Common myeloid progenitor, CD34-positive (primary cell): ENCODE data around the gene SIRT3.
"Not testable (repeated sequence)": the region's sequence is repeated elsewhere in the genome, so short reads cannot be mapped to it uniquely, and the experiment has no call there.

ENCODE experiments used
- CTCF ChIA-PET: fragments of 350-600 bp; sonication (Branson Sonifier 250); formaldehyde crosslinking; loops from one replicate; lab custom pipeline; 2021; ENCODE audit warnings: antibody characterized with exemption; lab: Charles Lee
- POLR2A ChIA-PET: fragments of 350-600 bp; sonication (Branson Sonifier 250); formaldehyde crosslinking; loops from one replicate; lab custom pipeline; 2021; ENCODE audit warnings: antibody characterized with exemption; lab: Charles Lee
- DNase-seq, 3 donors: peaks; one replicate each; pipeline versions ENCODE4 v3.0.0 to v3.0.0-alpha.2; 2013
- H3K27ac ChIP-seq, 2 experiments: 1 replicate in 1 of 2; 2 replicates in 1 of 2; pipeline ENCODE4 v1.7.0; 2013; ENCODE audit warnings: inconsistent platforms in 2 of 2, low read length in 2 of 2, mild to moderate bottlenecking in 2 of 2, low read depth in 1 of 2, moderate library complexity in 1 of 2; ENCODE audit not compliant: severe bottlenecking in 2 of 2, insufficient read depth in 1 of 2, poor library complexity in 1 of 2
- H3K27me3 ChIP-seq, 5 experiments: replicated peaks in 2 of 5; 1 replicate in 3 of 5; 2 replicates in 2 of 5; pipeline versions ENCODE4 v1.6.1 to v1.7.0; 2013; ENCODE audit warnings: low read length in 4 of 5, mild to moderate bottlenecking in 2 of 5, moderate library complexity in 2 of 5, inconsistent platforms in 1 of 5; ENCODE audit not compliant: insufficient read depth in 5 of 5, control insufficient read depth in 4 of 5
- H3K36me3 ChIP-seq, 4 experiments: 1 replicate in 2 of 4; 2 replicates in 2 of 4; pipeline versions ENCODE4 v1.6.1 to v1.7.0; 2013; ENCODE audit warnings: low read length in 3 of 4, control low read depth in 1 of 4, mild to moderate bottlenecking in 1 of 4; ENCODE audit not compliant: control insufficient read depth in 4 of 4, insufficient read depth in 4 of 4
- H3K4me1 ChIP-seq, 4 experiments: 1 replicate in 3 of 4; 2 replicates in 1 of 4; pipeline versions ENCODE4 v1.6.1 to v1.7.1; 2013; ENCODE audit warnings: low read length in 3 of 4, mild to moderate bottlenecking in 3 of 4, control low read depth in 1 of 4, inconsistent platforms in 1 of 4, moderate library complexity in 1 of 4; ENCODE audit not compliant: control insufficient read depth in 4 of 4, insufficient read depth in 4 of 4; ENCODE audit errors: control extremely low read depth in 1 of 4
- H3K4me3 ChIP-seq, 7 experiments: 1 replicate in 4 of 7; 2 replicates in 3 of 7; pipeline versions ENCODE4 v1.5.1 to v1.7.0; 2013; ENCODE audit warnings: mild to moderate bottlenecking in 7 of 7, low read length in 6 of 7, moderate library complexity in 6 of 7, inconsistent platforms in 2 of 7, low read depth in 2 of 7, control low read depth in 1 of 7; ENCODE audit not compliant: insufficient read depth in 4 of 7, control insufficient read depth in 1 of 7; ENCODE audit errors: extremely low read depth in 1 of 7
- H3K9me3 ChIP-seq, 5 experiments: 1 replicate in 4 of 5; 2 replicates in 1 of 5; pipeline versions ENCODE4 v1.6.1 to v1.7.1; 2013; ENCODE audit warnings: low read length in 4 of 5, mild to moderate bottlenecking in 2 of 5, inconsistent platforms in 1 of 5, low read depth in 1 of 5, moderate library complexity in 1 of 5; ENCODE audit not compliant: control insufficient read depth in 4 of 5, insufficient read depth in 2 of 5; ENCODE audit errors: control extremely low read depth in 1 of 5
- WGBS: methylation state at CpG from one replicate; pipeline ENCODE4 v1.1.5; 2013; ENCODE audit not compliant: insufficient coverage; 5-methylcytosine and 5-hydroxymethylcytosine counted together

Gene SIRT3

GRCh38 chr11:193481-193880 is 42.7 kb downstream of the SIRT3 start:
- CTCF ChIA-PET, H3K9me3 ChIP-seq, H3K4me1 ChIP-seq, H3K27me3 ChIP-seq, H3K36me3 ChIP-seq, DNase-seq, POLR2A ChIA-PET, H3K27ac ChIP-seq, H3K4me3 ChIP-seq: not testable (repeated sequence)
- 94% methylated on average over 3 of the region's 5 CpGs for WGBS

GRCh38 chr11:192674-193128 is 43.4 kb downstream of the SIRT3 start, which contains the start of gene SCGB1C1:
SCGB1C1 (plus strand) TSS chr11:193078; CDS start chr11:193100, 22 bp downstream.
- DNase-seq, H3K27me3 ChIP-seq, H3K9me3 ChIP-seq, H3K4me1 ChIP-seq, H3K36me3 ChIP-seq, H3K27ac ChIP-seq, POLR2A ChIA-PET, H3K4me3 ChIP-seq: not testable (repeated sequence)
- WGBS = no CpG with 5 or more reads among the region's 11 CpGs
- CTCF ChIA-PET = interaction anchor here (1.8 kb wide), 1 partner anchor 58 kb away, joined by 3 read pairs; no protein-coding TSS in a partner anchor

GRCh38 chr11:191490-192478 is 44.4 kb downstream of the SIRT3 start:
- CTCF ChIA-PET = interaction anchor here (1.8 kb wide), 1 partner anchor 59 kb away, joined by 3 read pairs; no protein-coding TSS in a partner anchor
- POLR2A ChIA-PET, H3K36me3 ChIP-seq: not testable (repeated sequence)

GRCh38 chr11:190546-190945 is 45.6 kb downstream of the SIRT3 start:
- CTCF ChIA-PET, H3K4me1 ChIP-seq, H3K27ac ChIP-seq: not testable (repeated sequence)

More at GRCh38 chr11:191490-192478, 44.4 kb downstream of the SIRT3 start:
- DNase-seq = peak in 1 of 3 donors; percentile 4
- WGBS = no CpG with 5 or more reads among the region's 8 CpGs
- H3K27ac ChIP-seq, H3K9me3 ChIP-seq, H3K27me3 ChIP-seq, H3K4me1 ChIP-seq: not testable (repeated sequence)
- H3K4me3 ChIP-seq = peak overlapping the region in 1 of 7 experiments; percentile 16

GRCh38 chr11:189843-190311 is 46.3 kb downstream of the SIRT3 start:
- CTCF ChIA-PET, H3K9me3 ChIP-seq, DNase-seq, POLR2A ChIA-PET, H3K4me1 ChIP-seq, H3K27me3 ChIP-seq, H3K4me3 ChIP-seq, H3K36me3 ChIP-seq, H3K27ac ChIP-seq: not testable (repeated sequence)
- WGBS = 67% methylated on average over 6 of the region's 25 CpGs

More at GRCh38 chr11:190546-190945, 45.6 kb downstream of the SIRT3 start:
- H3K27me3 ChIP-seq, H3K9me3 ChIP-seq, POLR2A ChIA-PET, H3K4me3 ChIP-seq, DNase-seq, H3K36me3 ChIP-seq: not testable (repeated sequence)
- no CpG with 5 or more reads among the region's 5 CpGs for WGBS

- DNase-seq, H3K4me1 ChIP-seq, POLR2A ChIA-PET, H3K4me3 ChIP-seq, CTCF ChIA-PET, H3K27ac ChIP-seq, H3K27me3 ChIP-seq, H3K9me3 ChIP-seq, H3K36me3 ChIP-seq: not testable (repeated sequence)
- WGBS = no CpG with 5 or more reads among the region's 55 CpGs
Observed at GRCh38 chr11:189200-189783, 46.9 kb downstream of the SIRT3 start.

DNA sequence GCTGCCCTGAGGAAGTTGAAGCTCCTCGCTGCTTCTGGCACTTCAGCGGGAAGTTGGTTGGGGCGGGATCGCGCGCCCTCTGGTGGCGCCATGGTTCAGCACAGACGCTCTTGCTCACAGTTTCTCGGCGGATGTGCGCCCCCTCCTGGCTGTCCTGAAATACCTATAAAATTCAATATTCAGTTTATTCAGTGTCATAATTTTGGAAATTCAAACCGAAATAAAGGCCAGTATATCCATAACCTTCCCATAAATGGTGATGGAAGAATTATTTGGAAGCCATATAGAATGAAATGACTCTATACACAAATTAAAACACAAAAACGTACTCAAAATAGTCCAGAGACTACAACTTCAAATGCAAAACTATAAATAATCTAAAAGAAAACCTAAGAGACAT is 55.9 kb downstream of the SIRT3 start:
- CTCF ChIA-PET, H3K4me1 ChIP-seq, H3K27me3 ChIP-seq, H3K4me3 ChIP-seq, H3K27ac ChIP-seq, DNase-seq, H3K36me3 ChIP-seq, H3K9me3 ChIP-seq, POLR2A ChIA-PET: not testable (repeated sequence)
- no CpG with 5 or more reads among the region's 13 CpGs for WGBS
